GM21515 (cell line): Measurements from ENCODE around the gene TNFRSF14.

ENCODE experiments used
- ATAC-seq: cut with Tn5 transposase; IDR thresholded peaks from one replicate; pipeline ENCODE4 v1.9.1; 2021; ENCODE audit not compliant: unreplicated experiment

Gene TNFRSF14

DNA sequence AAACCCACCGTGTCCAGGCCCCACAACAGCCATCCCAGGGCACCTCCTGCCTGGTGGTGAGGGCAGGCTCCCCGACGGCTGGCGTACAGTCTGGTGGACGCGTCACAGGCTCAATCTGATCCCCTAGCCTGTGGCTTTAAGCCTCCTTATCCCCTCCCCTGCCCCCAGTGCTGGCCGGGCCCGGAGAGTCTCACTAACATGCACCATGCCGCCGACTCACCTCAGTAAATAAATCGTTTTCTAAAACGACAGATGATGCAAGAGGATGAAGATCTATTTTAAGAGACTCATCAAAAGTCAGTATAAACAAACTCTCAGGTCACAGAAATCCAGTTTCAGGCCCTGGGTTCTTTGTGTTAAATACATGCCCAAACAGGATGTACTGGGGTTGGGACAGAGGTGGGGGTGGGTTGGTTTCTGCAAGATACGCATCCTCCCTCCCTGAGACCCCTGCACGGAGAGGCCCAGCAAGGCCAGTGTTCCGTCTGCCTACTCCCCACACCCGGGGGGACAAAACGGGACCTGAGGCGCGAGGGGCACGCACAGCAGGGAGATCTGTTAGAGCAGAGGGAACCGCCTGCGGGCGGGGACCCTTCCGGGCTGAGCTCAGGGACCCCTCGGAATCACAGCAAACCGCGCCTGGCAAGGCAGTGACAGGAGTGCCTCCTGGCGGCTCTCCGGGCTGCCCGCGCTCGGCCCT is 32.8 kb upstream of the TNFRSF14 start:
- ATAC-seq, result no peak

GRCh38 chr1:2523891-2524609 is 32.1 kb upstream of the TNFRSF14 start:
- no peak for ATAC-seq

GRCh38 chr1:2525572-2525919 is 30.6 kb upstream of the TNFRSF14 start:
- no peak for ATAC-seq

GRCh38 chr1:2525920-2526823 is 30.0 kb upstream of the TNFRSF14 start, which contains the start of gene PANK4:
PANK4 (minus strand) TSS chr1:2526596; CDS start chr1:2526587, 9 bp downstream.
- peak; percentile 80 for ATAC-seq

GRCh38 chr1:2526824-2527555 is 29.2 kb upstream of the TNFRSF14 start:
- peak; percentile 28 for ATAC-seq

- ATAC-seq, result no peak
These were observed 28.7 kb upstream of the TNFRSF14 start for GRCh38 chr1:2527556-2527860.

DNA sequence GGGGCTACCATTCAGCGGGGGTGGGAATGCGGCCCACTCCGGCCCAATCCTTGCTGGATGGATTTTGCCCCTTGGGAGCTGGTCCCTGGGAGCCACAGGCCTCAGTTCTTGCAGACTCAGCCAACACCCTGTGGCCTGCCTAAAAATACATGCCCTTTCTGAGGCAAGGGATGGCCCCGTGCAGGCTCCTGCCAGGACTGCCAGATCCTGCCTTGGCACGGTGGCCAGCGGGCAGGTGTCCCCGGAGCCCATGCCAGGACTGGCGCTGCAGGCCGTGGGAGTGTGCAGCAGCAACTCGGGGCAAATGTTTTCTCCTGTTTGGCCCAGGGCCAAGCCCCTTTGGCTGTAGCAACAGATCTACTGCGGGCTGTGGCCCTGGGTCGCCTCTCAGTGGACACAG is 28.2 kb upstream of the TNFRSF14 start:
- no peak for ATAC-seq

- ATAC-seq, result no peak
These were observed 27.6 kb upstream of the TNFRSF14 start for GRCh38 chr1:2528611-2528965.

GRCh38 chr1:2528966-2529783 is 27.0 kb upstream of the TNFRSF14 start:
- ATAC-seq, result no peak

- no peak for ATAC-seq
These were observed 26.2 kb upstream of the TNFRSF14 start, which contains the start of gene HES5 for GRCh38 chr1:2529784-2530512. HES5 (minus strand) TSS chr1:2530263; CDS start chr1:2530164, 99 bp downstream.

DNA sequence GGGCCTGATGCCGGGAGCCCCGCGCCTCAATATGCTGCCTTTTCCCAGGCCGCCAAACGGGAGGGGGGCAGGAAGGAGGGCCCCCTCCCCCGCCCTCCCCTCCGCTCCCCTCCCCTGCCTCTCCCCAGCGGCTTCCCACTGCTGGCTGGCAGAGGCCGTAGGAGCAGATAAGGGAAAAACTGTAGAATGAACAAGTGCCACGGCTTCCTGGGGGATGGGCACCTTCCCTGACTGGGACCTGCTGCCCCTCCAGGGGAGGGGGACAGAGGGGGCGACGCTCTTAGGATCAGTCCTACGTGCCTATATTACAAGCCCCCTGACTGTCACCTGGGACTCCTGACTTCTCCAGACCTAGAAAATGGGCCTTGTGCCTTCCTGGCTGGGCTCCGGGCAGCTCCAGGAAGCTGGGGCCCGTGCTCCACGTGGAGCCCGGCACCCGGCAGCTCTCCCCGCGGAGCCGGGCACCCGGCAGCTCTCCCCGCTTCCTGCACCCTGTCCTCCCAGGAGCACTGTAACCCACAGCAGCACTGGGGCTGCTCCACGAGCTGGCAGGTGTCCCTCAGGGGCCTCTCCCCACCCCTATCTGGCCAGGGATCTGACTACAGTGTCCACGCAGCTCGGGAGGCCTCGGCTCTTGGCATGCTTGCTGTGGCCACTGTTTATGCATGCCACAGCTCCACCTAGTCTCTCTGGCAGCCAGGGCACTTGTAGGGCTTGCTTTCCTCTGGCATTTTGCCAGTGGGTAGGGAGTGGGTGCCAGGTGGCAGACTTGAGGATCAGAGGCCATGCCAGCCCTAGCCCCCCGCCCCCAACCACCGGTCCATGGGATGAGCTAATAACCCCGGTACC is 25.4 kb upstream of the TNFRSF14 start:
- ATAC-seq, result no peak

- no peak for ATAC-seq
These were observed 23.5 kb upstream of the TNFRSF14 start for GRCh38 chr1:2532485-2533160.

GRCh38 chr1:2533365-2533764 is 22.8 kb upstream of the TNFRSF14 start:
- no peak for ATAC-seq

- no peak for ATAC-seq
These were observed 21.9 kb upstream of the TNFRSF14 start for GRCh38 chr1:2534315-2534686.

GRCh38 chr1:2534687-2535441 is 21.3 kb upstream of the TNFRSF14 start:
- no peak for ATAC-seq

GRCh38 chr1:2535455-2535854 is 20.7 kb upstream of the TNFRSF14 start:
- ATAC-seq, result no peak

GRCh38 chr1:2535981-2536380 is 20.2 kb upstream of the TNFRSF14 start:
- ATAC-seq, result no peak

DNA sequence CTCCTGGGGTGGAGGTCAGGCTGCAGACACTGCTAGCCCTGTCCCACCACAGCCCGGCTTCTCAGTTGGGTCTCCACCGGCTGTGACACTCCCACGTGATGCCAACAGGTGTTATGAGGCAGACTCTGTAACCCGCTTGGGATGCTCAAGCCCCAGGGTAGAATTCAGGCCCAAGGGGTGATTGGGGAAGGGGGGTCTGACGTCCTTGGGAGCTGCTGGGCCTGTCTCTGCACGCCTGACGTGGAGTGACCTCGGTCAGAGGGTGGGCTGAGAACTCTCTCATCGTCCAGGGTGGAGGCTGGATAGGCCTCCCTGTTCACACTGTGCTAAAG is 18.4 kb upstream of the TNFRSF14 start:
- ATAC-seq, result no peak
